Activated T-helper 17 cell treated with anti-CD3 and anti-CD28 coated beads, Interleukin-2, amount 50 U/mL, for 72 hours (primary cell): ENCODE results near the gene GRIK3. TPM values are rescaled to one million over a fixed set of nuclear protein-coding genes. Genes with fewer than 3 reads are reported as not detected.

Source experiments
- ATAC-seq: fragments of 150-1000 bp; cut with Tn5 transposase; replicated peaks from 2 replicates; pipeline ENCODE4 v1.10.0; 2021; ENCODE audit warnings: mild to moderate bottlenecking, moderate library complexity
- H3K27ac Mint-ChIP-seq: one replicate; pipeline ENCODE4 v1.8.0; 2022; ENCODE audit warnings: mixed read lengths
- H3K27me3 Mint-ChIP-seq: one replicate; pipeline ENCODE4 v1.8.0; 2022; ENCODE audit warnings: mixed read lengths
- H3K36me3 Mint-ChIP-seq: one replicate; pipeline ENCODE4 v1.8.0; 2022; ENCODE audit warnings: low read depth, mild to moderate bottlenecking, mixed read lengths
- H3K4me1 Mint-ChIP-seq: one replicate; pipeline ENCODE4 v1.8.0; 2022; ENCODE audit warnings: mixed read lengths
- H3K4me3 Mint-ChIP-seq: one replicate; pipeline ENCODE4 v1.8.0; 2022; ENCODE audit warnings: mild to moderate bottlenecking, mixed read lengths
- H3K9me3 Mint-ChIP-seq: one replicate; pipeline ENCODE4 v1.8.0; 2022; ENCODE audit warnings: mixed read lengths
- total RNA-seq, 2 donors: library from RNA; stranded (reverse); gene quantifications; one replicate each; pipeline ENCODE4 v1.2.3, GENCODE V29; 2022

Gene GRIK3
- total RNA-seq, 2 donors from 2014 or later, result not detected

GRCh38 chr1:36965275-36966159 lies 68.8 kb downstream of the GRIK3 start:
- Mint-ChIP-seq H3K36me3 (no peaks in the 10 kb centered on the region), H3K9me3 (no peaks in the 10 kb centered on the region), H3K4me3 (no peak overlapping the region), H3K4me1 (no peaks in the 10 kb centered on the region), H3K27ac (no peak overlapping the region), H3K27me3 (peaks cover 24% of the 10 kb centered on the region)
- no peak for ATAC-seq

GRCh38 chr1:36964830-36965229 lies 69.5 kb downstream of the GRIK3 start:
- ATAC-seq, result no peak
- no peaks in the 10 kb centered on the region for H3K9me3 Mint-ChIP-seq
- no peaks in the 10 kb centered on the region for H3K36me3 Mint-ChIP-seq
- H3K4me3 Mint-ChIP-seq, result no peak overlapping the region
- H3K4me1 Mint-ChIP-seq, result no peaks in the 10 kb centered on the region
- no peak overlapping the region for H3K27ac Mint-ChIP-seq
- H3K27me3 Mint-ChIP-seq, result peaks cover 24% of the 10 kb centered on the region

- no peak for ATAC-seq
- Mint-ChIP-seq H3K27me3 (peaks cover 17% of the 10 kb centered on the region), H3K4me3 (no peak overlapping the region), H3K27ac (no peak overlapping the region), H3K36me3 (no peaks in the 10 kb centered on the region), H3K9me3 (no peaks in the 10 kb centered on the region), H3K4me1 (no peaks in the 10 kb centered on the region)
These were observed 71.3 kb downstream of the GRIK3 start for GRCh38 chr1:36963006-36963405.

GRCh38 chr1:36961062-36961615 lies 73.2 kb downstream of the GRIK3 start:
- H3K4me1 Mint-ChIP-seq, result no peaks in the 10 kb centered on the region
- no peak overlapping the region for H3K27ac Mint-ChIP-seq
- no peak for ATAC-seq
- no peaks in the 10 kb centered on the region for H3K9me3 Mint-ChIP-seq
- H3K27me3 Mint-ChIP-seq, result peaks cover 14% of the 10 kb centered on the region
- H3K4me3 Mint-ChIP-seq, result no peak overlapping the region
- H3K36me3 Mint-ChIP-seq, result no peaks in the 10 kb centered on the region

- Mint-ChIP-seq H3K4me1 (no peaks in the 10 kb centered on the region), H3K9me3 (no peaks in the 10 kb centered on the region), H3K4me3 (no peak overlapping the region), H3K27me3 (peaks cover 15% of the 10 kb centered on the region), H3K27ac (no peak overlapping the region), H3K36me3 (no peaks in the 10 kb centered on the region)
- no peak for ATAC-seq
These were observed 77.7 kb downstream of the GRIK3 start for GRCh38 chr1:36956570-36956969.

- Mint-ChIP-seq H3K4me1 (no peaks in the 10 kb centered on the region), H3K27me3 (peaks cover 15% of the 10 kb centered on the region), H3K4me3 (no peak overlapping the region), H3K27ac (no peak overlapping the region), H3K36me3 (no peaks in the 10 kb centered on the region), H3K9me3 (no peaks in the 10 kb centered on the region)
- ATAC-seq, result no peak
These were observed 79.3 kb downstream of the GRIK3 start for GRCh38 chr1:36955016-36955415.

- no peak for ATAC-seq
- H3K4me3 Mint-ChIP-seq, result no peak overlapping the region
- no peaks in the 10 kb centered on the region for H3K4me1 Mint-ChIP-seq
- H3K27me3 Mint-ChIP-seq, result peaks cover 18% of the 10 kb centered on the region
- no peaks in the 10 kb centered on the region for H3K9me3 Mint-ChIP-seq
- no peaks in the 10 kb centered on the region for H3K36me3 Mint-ChIP-seq
- H3K27ac Mint-ChIP-seq, result no peak overlapping the region
These were observed 81.3 kb downstream of the GRIK3 start for GRCh38 chr1:36953061-36953460.

GRCh38 chr1:36951761-36952160 lies 82.6 kb downstream of the GRIK3 start:
- H3K4me3 Mint-ChIP-seq, result no peak overlapping the region

GRCh38 chr1:36951292-36951750 lies 83.0 kb downstream of the GRIK3 start:
- H3K36me3 Mint-ChIP-seq, result no peaks in the 10 kb centered on the region

More at GRCh38 chr1:36951761-36952160, 82.6 kb downstream of the GRIK3 start:
- H3K27me3 Mint-ChIP-seq, result peaks cover 24% of the 10 kb centered on the region
- H3K27ac Mint-ChIP-seq, result no peak overlapping the region
- H3K4me1 Mint-ChIP-seq, result no peaks in the 10 kb centered on the region
- no peak for ATAC-seq
- no peaks in the 10 kb centered on the region for H3K36me3 Mint-ChIP-seq
- H3K9me3 Mint-ChIP-seq, result no peaks in the 10 kb centered on the region

GRCh38 chr1:36950604-36951291 lies 83.6 kb downstream of the GRIK3 start:
- no peak for ATAC-seq
- H3K9me3 Mint-ChIP-seq, result no peaks in the 10 kb centered on the region
- no peak overlapping the region for H3K4me3 Mint-ChIP-seq

More at GRCh38 chr1:36951292-36951750, 83.0 kb downstream of the GRIK3 start:
- H3K27ac Mint-ChIP-seq, result no peak overlapping the region
- no peaks in the 10 kb centered on the region for H3K4me1 Mint-ChIP-seq
- no peaks in the 10 kb centered on the region for H3K9me3 Mint-ChIP-seq
- H3K27me3 Mint-ChIP-seq, result peaks cover 24% of the 10 kb centered on the region
- no peak for ATAC-seq
- no peak overlapping the region for H3K4me3 Mint-ChIP-seq

GRCh38 chr1:36948606-36949005 lies 85.7 kb downstream of the GRIK3 start:
- Mint-ChIP-seq H3K4me1 (no peaks in the 10 kb centered on the region), H3K9me3 (no peaks in the 10 kb centered on the region), H3K4me3 (no peak overlapping the region), H3K27ac (no peak overlapping the region), H3K36me3 (no peaks in the 10 kb centered on the region), H3K27me3 (peaks cover 32% of the 10 kb centered on the region)
- no peak for ATAC-seq

More at GRCh38 chr1:36950604-36951291, 83.6 kb downstream of the GRIK3 start:
- Mint-ChIP-seq H3K27ac (no peak overlapping the region), H3K4me1 (no peaks in the 10 kb centered on the region), H3K27me3 (peaks cover 25% of the 10 kb centered on the region), H3K36me3 (no peaks in the 10 kb centered on the region)

GRCh38 chr1:36948147-36948546 lies 86.2 kb downstream of the GRIK3 start:
- Mint-ChIP-seq H3K27me3 (peaks cover 28% of the 10 kb centered on the region), H3K27ac (no peak overlapping the region), H3K36me3 (no peaks in the 10 kb centered on the region), H3K9me3 (no peaks in the 10 kb centered on the region), H3K4me3 (no peak overlapping the region), H3K4me1 (no peaks in the 10 kb centered on the region)
- no peak for ATAC-seq

GRCh38 chr1:36947384-36947783 lies 86.9 kb downstream of the GRIK3 start:
- Mint-ChIP-seq H3K4me3 (no peak overlapping the region), H3K27ac (no peak overlapping the region), H3K9me3 (no peaks in the 10 kb centered on the region), H3K4me1 (no peaks in the 10 kb centered on the region), H3K36me3 (no peaks in the 10 kb centered on the region), H3K27me3 (peaks cover 22% of the 10 kb centered on the region)
- ATAC-seq, result no peak

GRCh38 chr1:36944883-36945282 lies 89.4 kb downstream of the GRIK3 start:
- Mint-ChIP-seq H3K36me3 (no peaks in the 10 kb centered on the region), H3K4me3 (no peak overlapping the region), H3K4me1 (no peaks in the 10 kb centered on the region), H3K27ac (no peak overlapping the region), H3K27me3 (peaks cover 19% of the 10 kb centered on the region), H3K9me3 (no peaks in the 10 kb centered on the region)
- no peak for ATAC-seq
